LNCaP clone FGC (cell line): Measurements from ENCODE around the gene RTP1.
"Not testable (repeated sequence)": the region's sequence is repeated elsewhere in the genome, so short reads cannot be mapped to it uniquely, and the experiment has no call there.

Source experiments
- DNase-seq: peaks from one replicate; pipeline ENCODE4 v3.0.0-alpha.2; 2011; ENCODE audit warnings: low read depth
- H3K4me3 ChIP-seq: 2 replicates; pipeline ENCODE4 v1.5.1; 2011; ENCODE audit warnings: mild to moderate bottlenecking, low read depth, low read length, control low read depth
- TF ChIP-seq, protein P1 (sequence below): IDR thresholded peaks from 2 replicates; pipeline ENCODE4 v1.5.1; 2012; ENCODE audit warnings: mild to moderate bottlenecking; ENCODE audit not compliant: control insufficient read depth, insufficient read depth; ENCODE audit errors: extremely low read depth

Gene RTP1

GRCh38 chr3:187196573-187197334, 532 bp upstream of the RTP1 start:
- DNase-seq, result no peak
- TF ChIP-seq, protein P1, sequence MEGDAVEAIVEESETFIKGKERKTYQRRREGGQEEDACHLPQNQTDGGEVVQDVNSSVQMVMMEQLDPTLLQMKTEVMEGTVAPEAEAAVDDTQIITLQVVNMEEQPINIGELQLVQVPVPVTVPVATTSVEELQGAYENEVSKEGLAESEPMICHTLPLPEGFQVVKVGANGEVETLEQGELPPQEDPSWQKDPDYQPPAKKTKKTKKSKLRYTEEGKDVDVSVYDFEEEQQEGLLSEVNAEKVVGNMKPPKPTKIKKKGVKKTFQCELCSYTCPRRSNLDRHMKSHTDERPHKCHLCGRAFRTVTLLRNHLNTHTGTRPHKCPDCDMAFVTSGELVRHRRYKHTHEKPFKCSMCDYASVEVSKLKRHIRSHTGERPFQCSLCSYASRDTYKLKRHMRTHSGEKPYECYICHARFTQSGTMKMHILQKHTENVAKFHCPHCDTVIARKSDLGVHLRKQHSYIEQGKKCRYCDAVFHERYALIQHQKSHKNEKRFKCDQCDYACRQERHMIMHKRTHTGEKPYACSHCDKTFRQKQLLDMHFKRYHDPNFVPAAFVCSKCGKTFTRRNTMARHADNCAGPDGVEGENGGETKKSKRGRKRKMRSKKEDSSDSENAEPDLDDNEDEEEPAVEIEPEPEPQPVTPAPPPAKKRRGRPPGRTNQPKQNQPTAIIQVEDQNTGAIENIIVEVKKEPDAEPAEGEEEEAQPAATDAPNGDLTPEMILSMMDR, result no peak
- no peak overlapping the region for H3K4me3 ChIP-seq

- no peak for DNase-seq
- TF ChIP-seq, protein P1, result no peak
These were observed 1.2 kb downstream of the RTP1 start for GRCh38 chr3:187198490-187198889.

GRCh38 chr3:187199463-187200050, 2.3 kb downstream of the RTP1 start:
- DNase-seq, H3K4me3 ChIP-seq: not testable (repeated sequence)

More at GRCh38 chr3:187198490-187198889, 1.2 kb downstream of the RTP1 start:
- no peak overlapping the region for H3K4me3 ChIP-seq

- TF ChIP-seq, protein P1, result no peak
- DNase-seq, result no peak
These were observed 8.4 kb downstream of the RTP1 start for GRCh38 chr3:187205683-187206082.

DNA sequence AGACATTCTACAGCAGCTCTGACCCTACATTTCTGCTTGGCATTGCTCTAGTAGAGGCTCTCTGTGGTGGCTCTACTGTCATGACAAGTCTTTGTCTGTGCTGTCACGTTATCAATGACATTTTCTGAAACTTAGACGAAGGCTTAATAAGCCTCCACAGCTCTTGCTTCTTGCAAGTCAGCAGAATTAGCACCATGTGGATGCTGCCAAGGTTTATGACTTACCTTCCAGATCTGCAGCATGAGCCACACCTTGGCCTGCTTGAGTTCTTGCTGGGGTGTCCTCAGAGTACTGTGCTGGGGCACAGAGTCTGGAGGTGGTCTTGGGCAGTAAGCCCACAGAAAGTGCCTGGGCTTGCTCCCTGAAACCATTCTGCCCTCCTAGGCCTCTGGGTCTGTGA, 9.8 kb downstream of the RTP1 start:
- no peak for DNase-seq
- no peak overlapping the region for H3K4me3 ChIP-seq
- TF ChIP-seq, protein P1, result no peak

More at GRCh38 chr3:187205683-187206082, 8.4 kb downstream of the RTP1 start:
- H3K4me3 ChIP-seq, result no peak overlapping the region

- DNase-seq, result no peak
- TF ChIP-seq, protein P1, result no peak
- no peak overlapping the region for H3K4me3 ChIP-seq
These were observed 10.3 kb downstream of the RTP1 start for GRCh38 chr3:187207624-187208023.

DNA sequence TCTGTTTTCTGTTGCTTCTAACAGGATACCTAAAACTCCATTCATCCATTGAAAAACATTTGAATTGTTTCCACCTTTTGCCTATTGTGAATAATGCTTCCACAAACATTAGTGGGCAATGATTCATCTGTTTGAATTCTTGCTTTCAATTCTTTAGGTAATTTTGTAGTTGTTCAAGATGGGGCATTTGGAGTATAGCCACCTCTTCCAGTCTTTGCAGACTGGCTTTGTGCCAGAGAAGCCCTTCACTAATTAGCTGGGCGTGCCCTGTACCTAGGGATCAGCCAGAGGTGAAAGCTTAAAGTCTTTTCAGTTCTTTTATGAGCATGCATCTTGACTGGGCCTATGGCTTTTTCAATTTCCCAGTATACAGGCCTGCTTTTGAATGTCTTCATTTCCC, 10.9 kb downstream of the RTP1 start:
- no peak overlapping the region for H3K4me3 ChIP-seq
- TF ChIP-seq, protein P1, result no peak
- DNase-seq, result no peak
